Ectodermal cell (in vitro differentiated cells): Measurements from ENCODE around the gene EGFR.

Source experiments
- H3K27ac ChIP-seq: 2 replicates; pipeline ENCODE4 v1.7.0; 2013; ENCODE audit warnings: mild to moderate bottlenecking, low read depth, low read length; ENCODE audit not compliant: insufficient read depth, poor library complexity, severe bottlenecking
- H3K27me3 ChIP-seq: 2 replicates; pipeline ENCODE4 v1.7.0; 2013; ENCODE audit warnings: mild to moderate bottlenecking, low read length; ENCODE audit not compliant: insufficient read depth, control insufficient read depth, poor library complexity, severe bottlenecking
- H3K36me3 ChIP-seq: one replicate; pipeline ENCODE4 v1.7.0; 2013; ENCODE audit warnings: low read length; ENCODE audit not compliant: control insufficient read depth, insufficient read depth
- H3K4me1 ChIP-seq: one replicate; pipeline ENCODE4 v1.7.0; 2013; ENCODE audit warnings: low read length; ENCODE audit not compliant: control insufficient read depth, insufficient read depth
- H3K4me3 ChIP-seq: 2 replicates; pipeline ENCODE4 v1.7.0; 2013; ENCODE audit warnings: low read depth, low read length, control low read depth; ENCODE audit not compliant: insufficient read depth
- H3K9me3 ChIP-seq: 2 replicates; pipeline ENCODE4 v1.7.0; 2013; ENCODE audit warnings: mild to moderate bottlenecking, low read length, moderate library complexity; ENCODE audit not compliant: control insufficient read depth
- WGBS, 2 experiments: methylation state at CpG; one replicate each; pipeline ENCODE4 v1.1.7; 2013; ENCODE audit warnings: missing lambda C conversion rate in 2 of 2; 5-methylcytosine and 5-hydroxymethylcytosine counted together

EGFR gene

DNA sequence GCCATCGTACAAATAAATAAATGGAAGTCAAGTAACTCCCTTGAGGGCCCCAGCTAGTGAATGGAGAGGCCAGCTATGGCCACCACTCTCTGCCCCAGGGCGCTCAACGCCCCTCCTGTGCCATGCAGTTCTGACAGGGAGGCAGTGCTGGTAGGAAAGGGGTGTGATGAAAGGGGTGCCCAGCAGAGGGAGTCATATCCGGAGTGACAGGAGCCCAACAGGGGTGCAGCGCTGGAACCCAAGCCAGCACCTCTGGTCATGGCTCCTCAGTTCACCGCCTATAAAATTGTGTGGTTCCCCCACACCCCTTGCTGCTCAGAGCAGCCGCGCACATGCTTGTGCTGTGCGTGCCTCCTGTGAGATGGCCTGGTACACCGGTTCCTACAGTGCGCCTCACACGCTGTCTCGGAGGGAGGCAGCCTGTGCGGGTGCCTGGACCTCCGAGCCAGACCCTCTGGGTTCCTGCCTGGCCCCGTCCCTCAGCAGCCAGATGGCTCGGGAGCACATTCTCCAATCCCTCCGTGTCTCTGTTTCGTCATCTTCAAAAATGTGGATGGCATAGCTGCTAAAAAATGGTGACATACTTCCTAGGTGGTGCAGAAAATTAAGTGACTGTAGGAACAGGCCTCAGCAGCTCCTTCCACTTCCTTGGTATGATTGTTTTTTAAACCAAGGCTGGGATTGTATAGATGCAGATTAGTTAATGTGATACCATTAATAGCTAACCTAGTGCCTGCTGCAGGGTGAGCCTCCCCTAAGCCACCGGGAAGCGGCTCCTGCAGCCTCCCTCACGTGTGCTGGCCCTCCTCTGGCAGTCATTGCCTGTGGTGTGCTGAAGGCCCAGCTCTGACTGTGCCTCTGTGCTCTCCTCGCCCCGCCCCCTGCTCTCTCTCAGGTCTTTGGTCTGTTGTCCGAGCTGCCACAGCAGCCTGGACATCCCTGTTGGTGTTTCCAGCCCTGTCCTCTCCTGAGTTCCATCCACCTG is 125.8 kb downstream of the EGFR start:
- Histone ChIP-seq H3K27ac (no peak overlapping the region), H3K27me3 (no peaks in the 10 kb centered on the region), H3K4me3 (no peak overlapping the region), H3K4me1 (no peaks in the 10 kb centered on the region), H3K36me3 (no peaks in the 10 kb centered on the region), H3K9me3 (no peaks in the 10 kb centered on the region)
- 85 to 87% methylated on average over 25 of the region's 25 CpGs for WGBS, 2 experiments

DNA sequence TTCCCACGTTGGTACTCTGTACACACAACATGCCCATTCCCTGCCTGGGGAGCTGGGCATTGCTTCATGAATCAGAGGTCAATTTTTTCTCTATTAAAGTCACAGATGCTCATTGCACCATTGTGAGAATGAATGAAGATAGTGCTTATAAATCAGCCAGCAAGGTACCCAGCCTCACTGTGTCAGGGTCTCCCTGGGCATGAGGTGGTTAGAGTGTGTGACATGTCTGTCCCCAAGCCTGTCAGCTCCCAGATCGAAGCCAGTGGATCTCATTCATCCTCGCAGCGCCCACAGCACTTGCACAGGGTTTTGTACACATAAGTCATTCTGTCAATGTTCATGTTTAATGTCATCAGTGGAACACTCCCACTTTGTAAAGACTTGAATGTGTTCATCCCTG is 126.8 kb downstream of the EGFR start:
- WGBS, 2 experiments: 91 to 95% methylated on average over 4 of the region's 4 CpGs
- Histone ChIP-seq H3K27me3 (no peaks in the 10 kb centered on the region), H3K27ac (no peak overlapping the region), H3K4me3 (no peak overlapping the region), H3K36me3 (no peaks in the 10 kb centered on the region), H3K4me1 (no peaks in the 10 kb centered on the region), H3K9me3 (no peaks in the 10 kb centered on the region)

DNA sequence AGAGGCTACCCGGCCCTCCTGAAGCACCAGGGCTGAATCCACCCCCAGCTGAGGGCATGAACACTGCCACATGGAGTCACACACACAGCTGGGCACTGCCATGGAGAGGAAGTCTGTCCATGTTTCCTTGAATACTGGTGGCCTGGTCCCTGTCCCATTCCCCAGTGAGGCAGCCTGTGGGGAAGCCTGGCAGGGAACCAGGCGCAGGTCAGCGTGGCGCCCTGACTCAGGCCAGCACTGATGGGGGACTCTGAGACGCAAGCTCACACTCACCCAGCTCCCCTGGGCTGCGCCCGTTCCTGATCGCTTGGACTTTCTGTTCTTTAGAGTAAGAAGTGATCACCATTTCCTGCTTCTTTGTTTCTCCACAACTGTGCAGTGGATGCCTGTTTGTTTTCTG is 128.3 kb downstream of the EGFR start:
- Histone ChIP-seq H3K4me1 (no peaks in the 10 kb centered on the region), H3K4me3 (no peak overlapping the region), H3K27me3 (no peaks in the 10 kb centered on the region), H3K36me3 (no peaks in the 10 kb centered on the region), H3K27ac (no peak overlapping the region), H3K9me3 (no peaks in the 10 kb centered on the region)
- 93 to 94% methylated on average over 8 of the region's 8 CpGs for WGBS, 2 experiments

DNA sequence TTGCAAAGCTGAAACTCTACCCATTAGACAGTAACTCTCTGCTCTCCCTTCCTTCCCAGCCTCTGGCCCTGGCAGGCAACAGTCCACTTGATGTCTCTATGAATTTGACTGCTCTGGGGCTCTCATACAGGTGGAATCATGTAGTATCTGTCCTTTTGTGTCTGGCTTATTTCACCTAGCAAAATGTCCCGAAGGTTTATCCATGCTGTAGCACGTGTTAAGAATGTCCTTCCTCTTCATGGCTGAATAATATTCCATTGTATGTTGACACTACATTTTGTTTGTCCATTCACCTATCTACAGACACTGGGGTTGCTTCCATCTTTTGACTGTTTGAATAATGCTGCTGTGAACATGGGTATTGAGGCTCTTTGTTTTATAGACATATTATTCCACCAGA is 128.9 kb downstream of the EGFR start:
- no peaks in the 10 kb centered on the region for H3K9me3 ChIP-seq
- H3K27ac ChIP-seq: no peak overlapping the region
- H3K27me3 ChIP-seq: no peaks in the 10 kb centered on the region
- no peak overlapping the region for H3K4me3 ChIP-seq
- H3K4me1 ChIP-seq: no peaks in the 10 kb centered on the region
- 88 to 100% methylated on average over 2 of the region's 2 CpGs for WGBS, 2 experiments
- H3K36me3 ChIP-seq: no peaks in the 10 kb centered on the region

DNA sequence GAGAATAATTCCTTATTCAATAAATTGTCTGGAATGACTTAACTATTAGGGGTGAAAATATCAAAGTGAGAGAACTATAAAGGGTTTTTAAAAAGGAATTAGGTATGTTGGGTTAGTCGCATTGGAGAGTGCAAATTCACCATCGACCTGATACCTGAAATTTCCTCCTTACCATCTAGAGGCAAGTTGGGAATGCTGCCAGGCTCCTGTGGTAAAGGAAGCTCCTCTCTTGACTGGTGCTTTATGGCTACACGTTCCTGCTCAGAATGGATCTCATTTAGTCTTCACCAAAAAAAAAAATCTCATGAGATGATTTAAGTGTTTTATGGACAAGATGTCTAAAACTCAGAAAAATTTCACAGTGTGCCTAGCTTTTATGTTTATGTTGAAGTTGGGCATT is 129.8 kb downstream of the EGFR start:
- no peaks in the 10 kb centered on the region for H3K4me1 ChIP-seq
- no peak overlapping the region for H3K4me3 ChIP-seq
- H3K36me3 ChIP-seq: no peaks in the 10 kb centered on the region
- no peak overlapping the region for H3K27ac ChIP-seq
- 93 to 96% methylated on average over 3 of the region's 3 CpGs for WGBS, 2 experiments
- no peaks in the 10 kb centered on the region for H3K27me3 ChIP-seq
- no peaks in the 10 kb centered on the region for H3K9me3 ChIP-seq

DNA sequence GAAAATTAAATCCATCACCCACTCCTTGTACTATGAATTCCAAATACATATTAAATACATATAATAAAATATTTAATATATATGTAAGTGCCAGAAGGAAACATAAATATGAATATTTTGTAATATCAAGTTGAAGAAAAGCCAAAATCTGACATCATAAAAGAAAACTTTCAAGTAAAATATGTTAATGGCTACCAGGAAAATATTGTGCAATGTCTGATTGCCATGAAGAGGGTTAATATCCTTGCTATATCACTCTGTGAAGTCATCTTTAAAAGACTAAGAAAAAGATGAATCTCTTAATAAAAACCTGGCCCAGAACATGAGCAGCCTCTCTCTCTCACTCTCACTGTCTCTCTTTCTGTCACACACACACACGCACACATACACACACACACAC is 130.2 kb downstream of the EGFR start:
- H3K4me3 ChIP-seq: no peak overlapping the region
- no peak overlapping the region for H3K27ac ChIP-seq
- no peaks in the 10 kb centered on the region for H3K36me3 ChIP-seq
- no peaks in the 10 kb centered on the region for H3K9me3 ChIP-seq
- no peaks in the 10 kb centered on the region for H3K4me1 ChIP-seq
- no CpG with 5 or more reads among the region's 1 CpG for WGBS, 2 experiments
- no peaks in the 10 kb centered on the region for H3K27me3 ChIP-seq

DNA sequence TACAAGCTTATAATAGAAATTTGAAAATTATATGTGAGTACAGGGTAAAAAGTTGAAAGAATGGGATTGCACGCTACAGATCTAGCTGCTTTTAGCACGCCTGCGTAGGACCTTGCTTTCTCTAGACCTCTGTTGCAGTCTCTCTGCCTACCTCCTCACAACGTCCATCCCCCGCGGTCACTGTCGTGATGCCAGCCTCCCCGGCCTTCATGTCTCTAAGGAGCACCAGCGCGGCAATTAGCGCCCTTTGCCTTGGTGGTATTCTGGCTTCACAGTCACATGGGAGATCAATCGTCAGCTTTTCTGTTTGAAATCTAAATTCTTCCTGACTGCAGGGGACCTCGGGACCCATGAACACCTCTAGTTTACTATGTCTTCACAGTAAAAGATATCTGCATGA is 131.3 kb downstream of the EGFR start:
- H3K9me3 ChIP-seq: no peaks in the 10 kb centered on the region

DNA sequence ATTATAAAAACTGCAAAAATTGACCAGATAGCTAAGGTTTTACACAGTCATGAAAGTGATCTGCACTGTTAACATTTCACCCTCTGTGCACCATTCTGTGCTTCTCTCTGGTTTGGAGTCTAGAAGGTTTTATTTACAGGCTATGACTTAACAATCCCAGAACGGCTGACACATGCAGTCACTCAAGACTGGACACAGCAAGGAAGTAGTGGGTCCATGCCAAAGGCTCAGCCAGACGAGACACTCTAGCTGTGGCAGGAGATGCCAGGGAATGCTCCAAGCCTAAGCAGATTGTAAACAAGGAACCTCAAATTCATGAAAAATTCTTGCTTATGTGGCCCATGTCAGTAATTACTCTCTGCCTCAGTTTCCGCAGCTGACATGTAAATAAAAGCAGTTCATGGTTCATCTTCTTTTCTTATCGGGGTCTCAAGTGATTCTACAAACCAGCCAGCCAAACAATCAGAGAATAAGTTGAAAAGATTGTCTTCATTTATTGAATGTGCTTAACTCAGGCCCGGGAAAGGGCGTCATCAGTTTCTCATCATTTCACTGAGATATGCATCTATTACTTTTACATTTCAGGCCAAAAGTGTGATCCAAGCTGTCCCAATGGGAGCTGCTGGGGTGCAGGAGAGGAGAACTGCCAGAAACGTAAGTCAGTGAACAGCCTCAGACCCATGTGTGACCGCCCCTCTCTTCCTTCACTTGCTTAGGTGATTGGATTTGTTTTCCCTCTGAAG is 132.1 kb downstream of the EGFR start:
- H3K9me3 ChIP-seq: no peaks in the 10 kb centered on the region
- H3K4me1 ChIP-seq: no peaks in the 10 kb centered on the region
- no peak overlapping the region for H3K27ac ChIP-seq
- H3K36me3 ChIP-seq: no peaks in the 10 kb centered on the region
- no peak overlapping the region for H3K4me3 ChIP-seq
- 91 to 95% methylated on average over 8 of the region's 8 CpGs for WGBS, 2 experiments
- H3K27me3 ChIP-seq: no peaks in the 10 kb centered on the region

More for the DNA sequence above, 131.3 kb downstream of the EGFR start:
- Histone ChIP-seq H3K4me3 (no peak overlapping the region), H3K27ac (no peak overlapping the region), H3K36me3 (no peaks in the 10 kb centered on the region), H3K27me3 (no peaks in the 10 kb centered on the region), H3K4me1 (no peaks in the 10 kb centered on the region)
- 93 to 94% methylated on average over 13 of the region's 13 CpGs for WGBS, 2 experiments

DNA sequence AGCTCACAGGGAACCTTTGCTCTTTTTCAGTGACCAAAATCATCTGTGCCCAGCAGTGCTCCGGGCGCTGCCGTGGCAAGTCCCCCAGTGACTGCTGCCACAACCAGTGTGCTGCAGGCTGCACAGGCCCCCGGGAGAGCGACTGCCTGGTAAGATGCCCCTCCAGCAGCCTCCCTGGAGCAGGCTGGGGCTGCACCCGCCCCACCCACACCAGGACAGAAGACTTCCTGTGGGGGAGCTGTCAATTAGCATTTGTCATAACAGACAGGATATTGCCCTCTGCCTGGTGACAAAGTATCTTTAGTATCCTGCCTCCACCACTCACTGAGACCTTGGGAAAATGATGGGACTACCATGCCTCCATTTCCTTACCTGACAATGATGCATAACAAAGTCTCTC is 133.7 kb downstream of the EGFR start:
- Histone ChIP-seq H3K9me3 (no peaks in the 10 kb centered on the region), H3K36me3 (no peaks in the 10 kb centered on the region), H3K27me3 (no peaks in the 10 kb centered on the region), H3K27ac (no peak overlapping the region), H3K4me3 (no peak overlapping the region), H3K4me1 (peaks cover 4% of the 10 kb centered on the region)
- 88 to 91% methylated on average over 6 of the region's 6 CpGs for WGBS, 2 experiments

DNA sequence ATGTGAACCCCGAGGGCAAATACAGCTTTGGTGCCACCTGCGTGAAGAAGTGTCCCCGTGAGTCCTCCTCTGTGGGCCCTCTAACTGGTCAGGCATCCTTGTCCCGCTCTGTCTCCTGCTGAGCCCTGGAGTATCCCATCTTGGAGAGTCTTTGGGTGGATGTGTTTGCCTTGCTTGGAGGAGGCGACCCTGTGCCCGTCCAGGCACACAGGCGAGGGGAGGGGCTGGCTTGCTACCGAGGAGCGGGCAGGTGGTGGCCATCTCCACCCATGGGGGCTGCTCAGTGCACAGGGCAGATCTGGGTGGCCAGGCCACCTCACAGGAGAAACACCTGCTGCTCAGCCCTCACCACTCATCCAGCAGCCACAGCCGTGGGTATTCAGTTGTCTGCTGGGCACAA is 135.3 kb downstream of the EGFR start:
- Histone ChIP-seq H3K27ac (no peak overlapping the region), H3K4me1 (peaks cover 4% of the 10 kb centered on the region), H3K36me3 (no peaks in the 10 kb centered on the region), H3K27me3 (no peaks in the 10 kb centered on the region), H3K9me3 (no peaks in the 10 kb centered on the region), H3K4me3 (no peak overlapping the region)
- 94 to 96% methylated on average over 10 of the region's 10 CpGs for WGBS, 2 experiments
